GM18498 (cell line): ENCODE results near the gene KATNA1.
A peak's percentile ranks its signal among the peaks of the same experiment; 100 is the strongest.

Source experiments
- ATAC-seq: cut with Tn5 transposase; IDR thresholded peaks from one replicate; pipeline ENCODE4 v1.9.1; 2021; ENCODE audit warnings: mild to moderate bottlenecking, moderate library complexity; ENCODE audit not compliant: unreplicated experiment

KATNA1 gene

GRCh38 chr6:149545258-149545753 is 103.2 kb downstream of the KATNA1 start:
- ATAC-seq = peak; percentile 17
